Parathyroid adenoma (tissue), 2 donors: ENCODE measurements around the gene PDCD4.
A peak's percentile ranks its signal among the peaks of the same experiment; 100 is the strongest.

ENCODE experiments used
- H2AFZ ChIP-seq: fragments of 300-600 bp; sonication (generic); one replicate; pipeline ENCODE4 v1.7.0; 2017; ENCODE audit warnings: antibody characterized with exemption, mild to moderate bottlenecking
- H3K27ac ChIP-seq: fragments of 300-600 bp; sonication (generic); one replicate; pipeline ENCODE4 v1.7.0; 2017
- H3K27me3 ChIP-seq: fragments of 300-600 bp; sonication (generic); one replicate; pipeline ENCODE4 v1.7.0; 2017; ENCODE audit warnings: low read length; ENCODE audit not compliant: control insufficient read depth, insufficient read depth
- H3K36me3 ChIP-seq: fragments of 300-600 bp; sonication (generic); one replicate; pipeline ENCODE4 v1.7.0; 2017; ENCODE audit warnings: low read length; ENCODE audit not compliant: control insufficient read depth, insufficient read depth
- H3K4me1 ChIP-seq: fragments of 300-600 bp; sonication (generic); one replicate; pipeline ENCODE4 v1.7.0; 2017; ENCODE audit warnings: control low read depth
- H3K4me2 ChIP-seq: fragments of 300-600 bp; sonication (generic); one replicate; pipeline ENCODE4 v1.7.0; 2017; ENCODE audit warnings: low read length
- H3K4me3 ChIP-seq: fragments of 300-600 bp; sonication (generic); one replicate; pipeline ENCODE4 v1.7.0; 2017; ENCODE audit warnings: low read depth, low read length
- H3K79me2 ChIP-seq: fragments of 300-600 bp; sonication (generic); one replicate; pipeline ENCODE4 v1.7.0; 2017; ENCODE audit warnings: control low read depth
- H3K9ac ChIP-seq: fragments of 300-600 bp; sonication (generic); one replicate; pipeline ENCODE4 v1.7.0; 2017; ENCODE audit warnings: mild to moderate bottlenecking
- H3K9me3 ChIP-seq: fragments of 300-600 bp; sonication (generic); one replicate; pipeline ENCODE4 v1.7.0; 2017; ENCODE audit warnings: low read length; ENCODE audit not compliant: control insufficient read depth
- CTCF ChIP-seq: fragments of 300-600 bp; sonication (generic); IDR thresholded peaks from one replicate; pipeline ENCODE4 v1.7.0; 2017; ENCODE audit warnings: antibody characterized with exemption, mild to moderate bottlenecking
- donor health status: primary hyperparathyroidism.

PDCD4 gene

DNA sequence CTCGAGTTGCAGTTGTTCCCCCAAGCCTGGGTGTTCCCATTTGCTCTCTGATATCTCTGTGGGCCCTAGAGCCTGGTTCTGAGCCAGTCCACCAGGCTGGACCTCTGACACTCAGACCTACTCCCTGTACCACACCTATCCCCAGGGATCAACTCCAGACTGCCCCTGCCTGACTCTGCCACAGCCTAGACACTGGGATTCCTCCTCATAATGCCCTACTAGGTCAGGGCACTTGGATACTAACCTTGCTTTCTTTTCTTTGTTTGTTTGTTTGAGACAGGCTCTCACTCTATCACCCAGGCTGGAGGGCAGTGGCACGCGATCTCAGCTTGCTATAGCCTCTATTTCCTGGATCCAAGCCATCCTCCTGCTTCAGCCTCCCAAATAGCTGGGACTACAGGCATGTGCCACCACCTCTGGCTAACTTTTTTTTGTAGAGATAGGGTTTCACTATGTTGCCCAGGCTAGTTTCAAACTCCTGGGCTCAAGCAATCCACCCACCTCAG lies 30.8 kb upstream of the PDCD4 start:
- Histone ChIP-seq H2AFZ (no peak overlapping the region), H3K4me3 (no peak overlapping the region), H3K79me2 (peaks cover 2% of the 10 kb centered on the region), H3K9me3 (no peaks in the 10 kb centered on the region), H3K9ac (no peak overlapping the region), H3K4me2 (no peak overlapping the region), H3K27me3 (no peaks in the 10 kb centered on the region), H3K4me1 (peaks cover 55% of the 10 kb centered on the region), H3K27ac (no peak overlapping the region), H3K36me3 (no peaks in the 10 kb centered on the region)
- no peak for TF ChIP-seq CTCF

GRCh38 chr10:110841767-110842267 lies 29.9 kb upstream of the PDCD4 start:
- no peaks in the 10 kb centered on the region for H3K27me3 ChIP-seq
- no peak for TF ChIP-seq CTCF
- H2AFZ ChIP-seq: peak overlapping the region; percentile 75
- peak overlapping the region; percentile 25 for H3K27ac ChIP-seq
- H3K4me1 ChIP-seq: peaks cover 52% of the 10 kb centered on the region
- no peaks in the 10 kb centered on the region for H3K9me3 ChIP-seq
- no peaks in the 10 kb centered on the region for H3K79me2 ChIP-seq
- H3K4me3 ChIP-seq: no peak overlapping the region
- no peak overlapping the region for H3K4me2 ChIP-seq
- H3K9ac ChIP-seq: no peak overlapping the region
- no peaks in the 10 kb centered on the region for H3K36me3 ChIP-seq

DNA sequence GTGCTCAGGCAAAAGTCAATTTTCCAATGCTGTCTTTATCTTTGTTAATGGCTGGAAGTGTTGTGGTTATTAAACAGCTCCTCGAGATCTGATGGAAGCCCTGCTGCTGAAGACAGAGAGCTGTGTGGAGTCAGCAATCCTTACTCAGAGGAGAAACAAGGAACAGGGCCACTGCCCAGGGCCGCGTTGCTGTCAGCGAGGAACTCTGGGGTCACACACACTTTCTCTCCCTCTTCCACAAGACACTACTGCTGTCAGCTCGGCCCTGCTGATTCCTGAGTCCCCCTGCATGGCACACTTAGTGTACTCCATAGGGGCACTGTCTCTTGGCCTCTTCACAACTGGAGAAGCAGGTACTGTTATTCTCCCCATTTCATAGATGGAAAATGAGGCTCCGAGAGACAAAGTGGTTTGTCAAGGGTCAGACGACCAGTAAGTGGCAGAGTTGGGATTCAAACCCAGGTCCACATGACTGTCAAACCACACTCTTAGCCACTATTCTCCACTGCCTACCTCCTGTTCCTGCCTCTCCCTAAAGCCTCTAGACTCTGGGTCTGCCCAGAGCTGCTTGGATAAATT lies 29.3 kb upstream of the PDCD4 start:
- Histone ChIP-seq H3K4me1 (peaks cover 47% of the 10 kb centered on the region), H3K36me3 (no peaks in the 10 kb centered on the region), H3K27me3 (no peaks in the 10 kb centered on the region), H3K9ac (no peak overlapping the region), H3K9me3 (no peaks in the 10 kb centered on the region), H3K4me2 (no peak overlapping the region), H3K4me3 (no peak overlapping the region), H3K27ac (peak overlapping the region; percentile 25), H3K79me2 (no peaks in the 10 kb centered on the region), H2AFZ (peak overlapping the region; percentile 75)
- TF ChIP-seq CTCF: no peak

DNA sequence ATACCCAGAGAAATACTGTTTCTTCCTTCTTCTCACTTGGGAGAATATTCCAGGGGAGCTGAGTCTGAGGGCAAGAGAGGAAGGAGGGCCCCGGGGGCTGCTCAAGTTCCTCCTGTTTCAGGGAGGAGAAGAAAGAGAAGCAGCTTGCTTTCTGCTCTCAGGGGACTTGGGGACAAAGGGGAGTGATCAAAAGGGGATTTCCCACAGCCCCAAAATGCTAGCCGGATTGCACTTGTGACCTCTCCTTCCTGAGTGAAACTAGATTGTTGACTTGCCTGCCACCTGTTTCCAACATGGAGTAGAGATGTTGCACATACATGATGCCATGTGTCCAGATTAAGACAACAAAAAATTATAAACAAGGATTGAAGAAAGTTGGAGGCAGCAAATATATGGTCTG lies 28.7 kb upstream of the PDCD4 start:
- Histone ChIP-seq H3K9ac (no peak overlapping the region), H3K27ac (peak overlapping the region; percentile 25), H3K4me1 (peaks cover 42% of the 10 kb centered on the region), H3K9me3 (no peaks in the 10 kb centered on the region), H3K4me2 (no peak overlapping the region), H3K4me3 (no peak overlapping the region), H3K36me3 (no peaks in the 10 kb centered on the region), H3K79me2 (no peaks in the 10 kb centered on the region), H3K27me3 (no peaks in the 10 kb centered on the region), H2AFZ (peak overlapping the region; percentile 43)
- TF ChIP-seq CTCF: no peak
